Hepatocyte (in vitro differentiated cells): Measurements from ENCODE around the gene CCDC8.

ENCODE experiments used
- EZH2 ChIP-seq: fragments of 200-600 bp; sonication (generic); IDR thresholded peaks from 2 replicates; pipeline ENCODE4 v1.6.1; 2016; ENCODE audit warnings: antibody characterized with exemption, mild to moderate bottlenecking, borderline replicate concordance
- EZH2phosphoT487 ChIP-seq: fragments of 200-600 bp; sonication (generic); IDR thresholded peaks from one replicate; pipeline ENCODE4 v1.6.1; 2018; ENCODE audit warnings: antibody characterized with exemption, mild to moderate bottlenecking, low read depth, moderate library complexity; ENCODE audit not compliant: unreplicated experiment, severe bottlenecking
- TF ChIP-seq, protein P1 (sequence below): fragments of 200-600 bp; sonication (generic); IDR thresholded peaks from 2 replicates; pipeline ENCODE4 v1.5.1; 2016; ENCODE audit warnings: antibody characterized with exemption, mild to moderate bottlenecking; ENCODE audit not compliant: poor library complexity

DNA sequence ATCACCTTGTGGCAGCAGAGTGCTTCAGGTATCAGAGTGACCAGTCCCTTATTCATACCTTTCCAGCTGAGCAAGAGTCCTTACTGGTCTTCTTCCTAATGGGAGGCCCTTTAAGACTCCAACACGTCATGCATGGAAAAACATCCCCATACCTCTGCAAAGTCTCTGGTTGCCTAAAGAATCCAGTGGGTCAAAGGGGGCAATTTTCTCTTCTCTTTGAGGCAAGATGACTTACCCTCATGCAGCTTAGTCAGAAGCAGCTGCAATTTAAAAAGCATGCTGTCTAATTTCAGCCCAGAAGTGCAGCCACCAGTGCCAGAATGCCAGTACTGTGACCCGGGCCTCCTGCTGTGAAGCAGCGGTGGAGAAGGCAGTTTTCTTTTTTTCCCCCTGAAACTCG, 47.8 kb downstream of the CCDC8 start:
- TF ChIP-seq, protein P1, sequence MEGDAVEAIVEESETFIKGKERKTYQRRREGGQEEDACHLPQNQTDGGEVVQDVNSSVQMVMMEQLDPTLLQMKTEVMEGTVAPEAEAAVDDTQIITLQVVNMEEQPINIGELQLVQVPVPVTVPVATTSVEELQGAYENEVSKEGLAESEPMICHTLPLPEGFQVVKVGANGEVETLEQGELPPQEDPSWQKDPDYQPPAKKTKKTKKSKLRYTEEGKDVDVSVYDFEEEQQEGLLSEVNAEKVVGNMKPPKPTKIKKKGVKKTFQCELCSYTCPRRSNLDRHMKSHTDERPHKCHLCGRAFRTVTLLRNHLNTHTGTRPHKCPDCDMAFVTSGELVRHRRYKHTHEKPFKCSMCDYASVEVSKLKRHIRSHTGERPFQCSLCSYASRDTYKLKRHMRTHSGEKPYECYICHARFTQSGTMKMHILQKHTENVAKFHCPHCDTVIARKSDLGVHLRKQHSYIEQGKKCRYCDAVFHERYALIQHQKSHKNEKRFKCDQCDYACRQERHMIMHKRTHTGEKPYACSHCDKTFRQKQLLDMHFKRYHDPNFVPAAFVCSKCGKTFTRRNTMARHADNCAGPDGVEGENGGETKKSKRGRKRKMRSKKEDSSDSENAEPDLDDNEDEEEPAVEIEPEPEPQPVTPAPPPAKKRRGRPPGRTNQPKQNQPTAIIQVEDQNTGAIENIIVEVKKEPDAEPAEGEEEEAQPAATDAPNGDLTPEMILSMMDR: no peak
- no peak for TF ChIP-seq EZH2
- no peak for TF ChIP-seq EZH2phosphoT487
